Neuron (in vitro differentiated cells): ENCODE data around the gene KLF17.

Experiments used
- H2AFZ ChIP-seq: one replicate; pipeline ENCODE4 v1.6.1; 2013; ENCODE audit warnings: low read depth, mild to moderate bottlenecking, inconsistent platforms, low read length, moderate library complexity
- H3K27me3 ChIP-seq: one replicate; pipeline ENCODE4 v1.6.1; 2013; ENCODE audit warnings: low read length; ENCODE audit not compliant: insufficient read depth
- H3K36me3 ChIP-seq: one replicate; pipeline ENCODE4 v1.6.1; 2013; ENCODE audit warnings: low read length; ENCODE audit not compliant: insufficient read depth
- H3K4me1 ChIP-seq: one replicate; pipeline ENCODE4 v1.6.1; 2013; ENCODE audit warnings: low read length; ENCODE audit not compliant: insufficient read depth
- H3K4me3 ChIP-seq: 2 replicates; pipeline ENCODE4 v1.5.1; 2013; ENCODE audit warnings: mild to moderate bottlenecking, low read length, moderate library complexity
- H3K9me3 ChIP-seq: one replicate; pipeline ENCODE4 v1.6.1; 2013; ENCODE audit warnings: low read length

The KLF17 gene, protein sequence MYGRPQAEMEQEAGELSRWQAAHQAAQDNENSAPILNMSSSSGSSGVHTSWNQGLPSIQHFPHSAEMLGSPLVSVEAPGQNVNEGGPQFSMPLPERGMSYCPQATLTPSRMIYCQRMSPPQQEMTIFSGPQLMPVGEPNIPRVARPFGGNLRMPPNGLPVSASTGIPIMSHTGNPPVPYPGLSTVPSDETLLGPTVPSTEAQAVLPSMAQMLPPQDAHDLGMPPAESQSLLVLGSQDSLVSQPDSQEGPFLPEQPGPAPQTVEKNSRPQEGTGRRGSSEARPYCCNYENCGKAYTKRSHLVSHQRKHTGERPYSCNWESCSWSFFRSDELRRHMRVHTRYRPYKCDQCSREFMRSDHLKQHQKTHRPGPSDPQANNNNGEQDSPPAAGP

DNA sequence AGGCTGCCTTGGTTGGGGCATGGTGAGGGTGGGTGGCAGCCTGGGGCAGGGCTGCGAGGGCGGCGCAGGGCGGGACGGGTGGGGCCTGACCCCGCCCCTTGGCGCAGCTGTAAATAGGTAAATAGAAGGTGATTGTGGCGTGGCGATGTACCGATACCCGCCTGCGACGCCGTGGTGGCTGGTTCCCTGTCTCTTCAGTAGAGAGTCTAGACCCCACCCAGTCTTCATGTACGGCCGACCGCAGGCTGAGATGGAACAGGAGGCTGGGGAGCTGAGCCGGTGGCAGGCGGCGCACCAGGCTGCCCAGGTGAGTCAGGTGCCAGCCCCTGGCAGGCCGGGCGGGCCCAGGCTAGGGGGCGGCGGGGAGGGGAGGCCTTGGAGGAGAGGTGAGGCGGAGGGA lies at the start of gene KLF17:
Gene KLF17, plus strand, starts transcription at position 140 of the 400 bp plus-strand sequence. Its CDS starts 87 bp downstream, at position 227.
- H2AFZ ChIP-seq = no peak within 1 kb of the TSS
- H3K4me3 ChIP-seq = no peak within 1 kb of the TSS
- H3K9me3 ChIP-seq = no peaks in the 10 kb centered on the region
- H3K4me1 ChIP-seq = no peaks in the 10 kb centered on the region
- H3K27me3 ChIP-seq = peaks cover 3% of the 10 kb centered on the region
- no peaks in the 10 kb centered on the region for H3K36me3 ChIP-seq

DNA sequence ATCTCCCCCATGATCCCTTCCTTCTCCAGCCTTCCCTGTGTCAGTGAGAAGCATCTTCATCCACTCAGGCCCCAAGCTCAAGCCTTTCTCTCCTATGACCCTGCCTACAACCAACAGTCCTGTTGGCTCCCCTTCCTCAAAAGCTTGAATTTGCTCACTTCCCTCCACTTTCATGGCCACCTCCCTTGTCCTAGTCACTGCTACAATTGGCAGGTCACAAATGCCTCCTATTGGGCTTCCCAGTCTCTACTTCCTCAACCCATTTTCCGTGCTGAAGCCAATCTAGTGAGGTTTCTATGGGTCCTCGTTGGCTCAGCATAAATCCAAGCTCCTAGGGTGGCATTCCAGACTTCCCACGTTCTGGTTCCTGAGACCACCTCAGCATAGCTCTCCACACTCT lies 47.2 kb upstream of the KLF17 start:
- Histone ChIP-seq H2AFZ (no peak overlapping the region), H3K9me3 (no peaks in the 10 kb centered on the region), H3K4me3 (no peak overlapping the region), H3K4me1 (peaks cover 10% of the 10 kb centered on the region), H3K27me3 (peaks cover 4% of the 10 kb centered on the region), H3K36me3 (no peaks in the 10 kb centered on the region)

DNA sequence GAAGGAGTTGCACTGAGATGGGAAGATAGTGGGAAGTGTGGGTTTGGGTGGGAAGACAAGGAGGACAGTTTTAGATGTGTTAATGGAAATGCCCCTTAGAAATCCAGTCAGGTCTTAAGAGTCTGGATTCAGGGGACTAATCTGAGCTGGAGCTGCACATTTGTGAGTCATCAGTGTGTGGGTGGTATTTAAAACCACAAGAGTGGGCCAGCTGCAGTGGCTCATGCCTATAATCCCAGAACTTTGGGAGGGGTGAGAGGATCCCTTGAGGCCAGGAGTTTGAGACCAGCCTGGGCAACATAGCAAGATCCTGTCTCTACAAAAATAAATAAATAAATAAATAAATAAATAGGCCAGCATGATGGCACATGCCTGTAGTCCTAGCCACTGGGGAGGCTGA lies 46.4 kb upstream of the KLF17 start:
- H3K4me1 ChIP-seq = peaks cover 10% of the 10 kb centered on the region
- H3K4me3 ChIP-seq = no peak overlapping the region
- H2AFZ ChIP-seq = no peak overlapping the region
- no peaks in the 10 kb centered on the region for H3K9me3 ChIP-seq
- no peaks in the 10 kb centered on the region for H3K36me3 ChIP-seq
- H3K27me3 ChIP-seq = peaks cover 4% of the 10 kb centered on the region

DNA sequence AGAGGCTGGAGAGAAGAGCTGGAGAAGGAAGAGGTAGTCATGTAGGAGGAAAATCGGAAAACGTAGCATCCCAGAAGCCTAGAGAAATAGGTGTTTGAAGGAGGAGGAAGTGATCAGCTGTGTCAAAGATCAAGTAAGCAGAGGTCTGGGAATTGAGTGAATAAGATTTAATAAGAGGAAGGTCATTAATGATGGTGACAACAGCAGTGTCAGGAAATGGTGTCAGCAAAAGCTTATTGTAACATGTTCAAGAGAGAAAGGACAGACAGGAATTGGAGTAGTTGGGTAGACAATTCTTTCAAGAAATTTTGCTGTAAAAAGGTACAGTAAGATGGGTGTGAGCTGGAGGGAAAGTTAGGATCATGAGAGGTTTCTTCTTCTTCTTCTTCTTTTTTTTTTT lies 45.8 kb upstream of the KLF17 start:
- Histone ChIP-seq H3K4me1 (peaks cover 8% of the 10 kb centered on the region), H3K36me3 (no peaks in the 10 kb centered on the region), H3K9me3 (no peaks in the 10 kb centered on the region), H3K4me3 (no peak overlapping the region), H2AFZ (no peak overlapping the region), H3K27me3 (peaks cover 4% of the 10 kb centered on the region)

GRCh38 chr1:44073528-44073927 lies 45.1 kb upstream of the KLF17 start:
- Histone ChIP-seq H3K4me1 (peaks cover 2% of the 10 kb centered on the region), H2AFZ (no peak overlapping the region)

GRCh38 chr1:44074415-44074814 lies 44.2 kb upstream of the KLF17 start:
- H3K27me3 ChIP-seq = peaks cover 4% of the 10 kb centered on the region
- H3K9me3 ChIP-seq = no peaks in the 10 kb centered on the region
- no peaks in the 10 kb centered on the region for H3K36me3 ChIP-seq
- H2AFZ ChIP-seq = no peak overlapping the region
- no peak overlapping the region for H3K4me3 ChIP-seq
- H3K4me1 ChIP-seq = no peaks in the 10 kb centered on the region

More at GRCh38 chr1:44073528-44073927, 45.1 kb upstream of the KLF17 start:
- H3K4me3 ChIP-seq = no peak overlapping the region
- no peaks in the 10 kb centered on the region for H3K9me3 ChIP-seq
- no peaks in the 10 kb centered on the region for H3K36me3 ChIP-seq
- H3K27me3 ChIP-seq = peaks cover 4% of the 10 kb centered on the region

- Histone ChIP-seq H3K27me3 (peaks cover 4% of the 10 kb centered on the region), H2AFZ (no peak overlapping the region), H3K36me3 (no peaks in the 10 kb centered on the region), H3K9me3 (no peaks in the 10 kb centered on the region), H3K4me3 (no peak overlapping the region), H3K4me1 (no peaks in the 10 kb centered on the region)
These were observed 42.6 kb upstream of the KLF17 start for GRCh38 chr1:44076066-44076465.

DNA sequence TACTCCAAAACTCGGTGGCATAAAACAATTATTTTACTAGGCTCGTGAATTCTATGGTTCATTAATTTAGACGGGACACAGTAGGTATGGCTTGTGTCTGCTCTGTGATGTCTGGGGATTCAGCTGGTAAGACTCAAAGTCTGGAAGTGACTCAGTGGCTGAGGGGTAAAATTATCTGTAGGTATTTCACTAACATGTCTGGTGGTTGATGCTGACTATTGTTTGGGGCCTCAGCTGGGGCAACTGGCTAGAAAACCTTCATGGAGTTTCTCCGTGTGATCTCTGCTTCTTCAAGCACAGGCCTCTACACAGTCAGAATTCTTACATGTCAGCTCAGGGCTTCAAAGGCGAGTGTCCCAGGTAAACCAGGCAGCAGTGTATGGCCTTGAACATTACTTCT lies 41.2 kb upstream of the KLF17 start:
- Histone ChIP-seq H3K4me1 (no peaks in the 10 kb centered on the region), H3K9me3 (no peaks in the 10 kb centered on the region), H3K4me3 (no peak overlapping the region), H3K36me3 (no peaks in the 10 kb centered on the region), H2AFZ (no peak overlapping the region), H3K27me3 (peaks cover 4% of the 10 kb centered on the region)

DNA sequence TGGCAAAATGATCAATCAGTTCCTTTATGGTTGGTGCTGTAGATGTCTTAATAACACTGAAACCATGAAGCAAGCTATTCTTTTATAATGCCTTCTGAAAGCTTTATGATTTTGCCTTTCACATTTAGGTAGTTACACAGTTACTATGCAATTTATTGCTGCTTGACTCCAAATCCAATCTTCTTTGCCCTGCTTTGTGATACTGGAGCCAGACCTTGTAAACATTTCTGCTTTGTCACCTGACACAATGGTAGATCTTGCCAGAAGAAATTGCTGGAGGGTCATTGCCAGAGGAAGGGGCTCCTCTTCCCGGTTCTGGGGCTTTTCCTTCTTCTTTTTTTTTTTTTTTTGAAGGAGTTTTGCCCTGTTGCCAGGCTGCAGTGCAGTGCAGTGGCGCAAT lies 40.5 kb upstream of the KLF17 start:
- H3K27me3 ChIP-seq = peaks cover 7% of the 10 kb centered on the region
- no peak overlapping the region for H3K4me3 ChIP-seq
- H3K9me3 ChIP-seq = no peaks in the 10 kb centered on the region
- H3K4me1 ChIP-seq = no peaks in the 10 kb centered on the region
- H2AFZ ChIP-seq = no peak overlapping the region
- no peaks in the 10 kb centered on the region for H3K36me3 ChIP-seq

GRCh38 chr1:44079566-44079965 lies 39.1 kb upstream of the KLF17 start:
- H3K4me1 ChIP-seq = no peaks in the 10 kb centered on the region
- no peaks in the 10 kb centered on the region for H3K9me3 ChIP-seq
- no peaks in the 10 kb centered on the region for H3K36me3 ChIP-seq
- no peak overlapping the region for H2AFZ ChIP-seq
- no peak overlapping the region for H3K4me3 ChIP-seq
- H3K27me3 ChIP-seq = peaks cover 4% of the 10 kb centered on the region

DNA sequence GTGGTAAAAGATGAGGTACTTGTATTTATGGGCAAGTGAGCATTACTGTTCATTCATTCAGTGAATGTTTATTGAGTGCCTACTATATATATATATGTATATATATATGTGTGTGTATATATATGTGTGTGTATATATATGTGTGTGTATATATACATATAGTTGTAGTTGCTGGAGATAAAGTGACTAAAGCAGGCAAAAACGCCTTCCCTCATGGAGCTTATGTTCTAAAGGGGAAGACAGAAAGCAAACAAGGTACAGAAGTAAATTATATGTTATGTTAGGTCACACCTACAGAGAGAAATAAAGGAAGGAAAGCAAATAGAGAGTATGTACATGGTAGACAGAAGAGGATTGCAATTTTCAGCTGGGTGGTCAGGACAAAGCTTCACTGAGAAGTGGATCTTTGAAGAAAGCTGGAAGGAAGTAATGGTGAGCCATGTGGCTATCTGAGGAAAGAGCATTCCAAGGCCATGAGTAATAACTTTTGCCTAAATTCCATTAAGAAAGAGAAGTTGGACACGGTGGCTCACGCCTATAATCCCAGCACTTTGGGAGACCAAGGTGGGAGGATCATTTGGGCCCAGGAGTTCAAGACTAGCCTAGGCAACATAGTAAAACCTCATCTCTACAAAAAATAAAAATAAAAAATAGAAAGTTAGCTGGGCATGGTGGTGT lies 33.5 kb upstream of the KLF17 start:
- Histone ChIP-seq H3K36me3 (no peaks in the 10 kb centered on the region), H3K9me3 (no peaks in the 10 kb centered on the region), H2AFZ (no peak overlapping the region), H3K4me1 (peaks cover 5% of the 10 kb centered on the region), H3K27me3 (peaks cover 4% of the 10 kb centered on the region), H3K4me3 (no peak overlapping the region)

DNA sequence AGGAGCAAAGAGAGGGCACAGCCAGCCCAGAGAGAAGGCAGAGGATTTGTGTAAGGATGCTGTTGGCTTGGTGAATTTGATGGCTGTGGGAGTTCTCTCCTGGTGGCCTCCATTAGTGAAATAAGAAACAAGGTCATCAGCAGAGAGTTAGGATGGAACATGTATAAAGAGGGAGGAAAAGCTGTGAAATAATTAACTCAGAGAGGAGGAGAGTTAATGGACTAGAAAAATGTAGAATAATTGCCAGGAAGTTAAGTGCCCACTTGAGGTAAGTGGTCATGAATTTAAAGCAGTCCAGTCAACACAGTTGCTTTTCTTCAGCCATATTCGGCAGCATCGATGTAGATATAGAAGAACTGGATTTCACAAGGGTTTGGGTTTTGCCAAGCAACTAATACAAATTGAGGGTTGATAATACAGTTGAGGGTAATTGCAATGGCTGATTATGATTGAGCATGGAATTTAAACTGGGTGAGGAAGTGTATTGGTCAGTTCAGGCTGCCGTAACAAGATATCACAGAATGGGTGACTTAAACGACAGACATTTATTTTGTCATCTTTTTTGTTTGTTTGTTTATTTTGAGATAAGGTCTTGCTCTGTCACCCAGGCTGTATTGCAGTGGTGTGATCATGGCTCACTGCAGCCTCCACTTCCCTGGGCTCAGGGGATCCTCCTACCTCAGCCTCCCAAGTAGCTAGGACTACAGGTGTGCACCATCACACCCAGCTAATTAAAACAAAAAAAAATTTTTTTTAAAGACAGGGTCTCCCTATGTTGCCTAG lies 31.7 kb upstream of the KLF17 start:
- Histone ChIP-seq H3K27me3 (peaks cover 4% of the 10 kb centered on the region), H2AFZ (no peak overlapping the region), H3K4me1 (peaks cover 5% of the 10 kb centered on the region), H3K9me3 (no peaks in the 10 kb centered on the region), H3K36me3 (no peaks in the 10 kb centered on the region), H3K4me3 (no peak overlapping the region)
